ENCODE data around the gene CRYBA4. TPM values are rescaled to one million over a fixed set of nuclear protein-coding genes. Genes with fewer than 3 reads are reported as not detected.

CRYBA4 gene
- total RNA-seq, 2 experiments from 2014 or later = 0.48 TPM; not detected in 1

DNA sequence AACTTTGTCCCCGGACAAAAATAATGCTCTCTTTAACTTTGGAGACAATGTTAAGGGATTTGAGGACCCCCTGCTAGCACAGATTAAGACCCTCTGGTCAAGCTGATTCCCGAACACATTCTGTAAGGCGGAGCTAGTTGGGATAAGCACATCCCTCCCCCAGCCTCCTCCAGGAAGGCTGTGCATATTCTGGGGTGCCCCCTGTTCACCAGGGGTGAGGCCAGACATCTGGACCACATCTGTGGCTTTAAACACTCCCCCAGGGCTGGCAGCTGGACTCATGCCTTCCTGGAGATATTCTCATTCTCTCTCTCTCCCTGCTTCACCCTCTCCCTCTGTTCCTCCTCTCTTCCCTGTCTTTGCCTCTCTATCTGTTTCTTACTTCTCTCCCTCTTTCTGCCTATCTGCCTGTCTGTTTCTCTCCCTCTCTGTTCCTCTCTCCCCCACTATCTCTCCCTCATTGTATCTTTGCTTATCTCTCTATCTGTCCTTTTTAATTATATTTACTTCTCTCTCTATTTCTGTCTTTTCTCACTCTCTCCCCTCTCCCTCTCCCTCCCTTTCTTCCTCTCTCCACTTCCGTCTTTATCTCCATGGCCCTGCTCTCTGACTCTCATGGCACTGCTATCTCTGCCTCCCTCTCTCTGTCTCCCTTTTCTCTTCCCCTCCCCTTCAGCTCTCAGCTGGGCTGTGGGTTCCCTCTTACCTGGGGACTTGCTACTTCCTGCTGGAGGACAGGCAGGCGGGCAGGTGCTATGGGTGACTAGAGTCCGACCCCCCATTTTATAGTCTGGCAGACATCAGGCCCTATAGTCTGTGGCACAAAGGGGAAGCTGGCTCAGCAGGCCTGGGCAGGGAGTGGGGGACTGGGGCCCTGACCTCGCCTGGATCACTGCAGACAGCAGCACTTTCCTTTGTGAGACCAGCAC lies 4.2 kb upstream of the CRYBA4 start, which contains the start of gene CRYBB1:
Gene CRYBB1, minus strand, starts transcription at position 757 of the 929 bp plus-strand sequence. CDS start 1,708 bp downstream, outside the sequence.
- Mint-ChIP-seq H3K27ac (no peak within 1 kb of the TSS), H3K4me1 (peaks cover 27% of the 10 kb centered on the region), H3K36me3 (ENCODE audit: low read depth) (no peaks in the 10 kb centered on the region), H3K9me3 (no peaks in the 10 kb centered on the region), H3K4me3 (no peak within 1 kb of the TSS), H3K27me3 (peaks cover 20% of the 10 kb centered on the region)
- ChIA-PET CTCF (interaction anchor here (1.8 kb wide), 1 partner anchor 26 kb away, joined by 6 read pairs; no protein-coding TSS in a partner anchor), POLR2A (no interaction called here)
- DNase-seq = no peak

DNA sequence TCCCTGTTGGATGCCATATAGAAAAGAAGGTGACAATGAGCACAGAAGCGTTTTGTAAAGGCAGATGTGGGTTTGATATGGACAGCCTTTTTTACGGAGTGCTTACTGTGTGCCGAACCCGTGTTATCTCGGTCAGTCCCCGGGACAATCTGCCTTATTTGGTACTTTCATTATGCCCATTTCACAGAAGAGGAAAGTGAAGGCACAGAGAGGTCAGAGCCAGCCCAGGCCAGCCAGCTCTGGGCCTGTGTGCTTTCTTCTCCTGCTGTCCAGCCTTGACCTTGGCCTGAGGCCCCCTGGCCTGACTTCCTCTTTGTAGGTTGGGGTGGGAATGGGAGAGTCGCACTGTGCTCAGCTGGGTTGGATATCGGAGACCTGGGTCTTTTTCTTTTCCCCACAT lies 3.3 kb upstream of the CRYBA4 start:
- CTCF ChIA-PET = no interaction called here

GRCh38 chr22:26619510-26619909 lies 2.3 kb upstream of the CRYBA4 start:
- H3K9me3 Mint-ChIP-seq = no peaks in the 10 kb centered on the region
- H3K4me1 Mint-ChIP-seq = peaks cover 20% of the 10 kb centered on the region
- ChIA-PET POLR2A (no interaction called here), CTCF (no interaction called here)
- no peak overlapping the region for H3K4me3 Mint-ChIP-seq
- H3K27ac Mint-ChIP-seq = no peak overlapping the region
- peaks cover 5% of the 10 kb centered on the region for H3K27me3 Mint-ChIP-seq
- H3K36me3 Mint-ChIP-seq (ENCODE audit: low read depth) = no peaks in the 10 kb centered on the region
- DNase-seq = no peak

More for the DNA sequence above, 3.3 kb upstream of the CRYBA4 start:
- no peaks in the 10 kb centered on the region for H3K36me3 Mint-ChIP-seq (ENCODE audit: low read depth)
- DNase-seq = no peak
- no peak overlapping the region for H3K4me3 Mint-ChIP-seq
- POLR2A ChIA-PET = no interaction called here
- H3K27me3 Mint-ChIP-seq = peaks cover 10% of the 10 kb centered on the region
- H3K9me3 Mint-ChIP-seq = no peaks in the 10 kb centered on the region
- no peak overlapping the region for H3K27ac Mint-ChIP-seq
- H3K4me1 Mint-ChIP-seq = peaks cover 20% of the 10 kb centered on the region

- Mint-ChIP-seq H3K9me3 (no peaks in the 10 kb centered on the region), H3K36me3 (ENCODE audit: low read depth) (no peaks in the 10 kb centered on the region), H3K27me3 (peaks cover 5% of the 10 kb centered on the region), H3K27ac (no peak overlapping the region), H3K4me3 (no peak overlapping the region), H3K4me1 (peaks cover 20% of the 10 kb centered on the region)
- DNase-seq = no peak
- CTCF ChIA-PET = no interaction called here
- POLR2A ChIA-PET = no interaction called here
These were observed 1.6 kb upstream of the CRYBA4 start for GRCh38 chr22:26620197-26620596.

DNA sequence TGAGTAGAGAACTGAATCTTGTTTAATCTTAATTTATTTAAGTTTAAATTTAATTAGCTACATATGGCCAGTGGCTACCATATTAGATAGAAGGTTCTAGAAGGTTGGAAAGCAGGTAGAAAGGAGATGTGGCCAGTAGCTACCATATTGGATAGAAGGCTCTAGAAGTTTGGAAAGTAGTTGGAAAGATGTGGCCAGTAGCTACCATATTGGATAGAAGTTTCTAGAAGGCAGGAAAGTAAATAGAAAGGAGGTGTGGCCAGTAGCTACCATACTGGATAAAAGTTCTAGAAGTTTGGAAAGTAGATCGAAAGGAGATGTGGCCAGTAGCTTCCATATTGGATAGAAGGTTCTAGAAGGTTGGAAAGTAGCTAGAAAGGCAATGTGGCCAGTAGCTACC lies 2.2 kb downstream of the CRYBA4 start:
- Mint-ChIP-seq H3K27me3 (peaks cover 5% of the 10 kb centered on the region), H3K27ac (no peak overlapping the region), H3K4me3 (no peak overlapping the region), H3K9me3 (peaks cover 3% of the 10 kb centered on the region), H3K4me1 (peaks cover 24% of the 10 kb centered on the region), H3K36me3 (ENCODE audit: low read depth) (peaks cover 2% of the 10 kb centered on the region)
- POLR2A ChIA-PET = interaction anchor here (1.1 kb wide), 1 partner anchor 18 kb away, joined by 3 read pairs; no protein-coding TSS in a partner anchor
- DNase-seq = no peak
- CTCF ChIA-PET = interaction anchor here (0.9 to 2.3 kb wide), 4 partner anchors 17 to 121 kb away, joined by 4 to 10 read pairs (median 4); no protein-coding TSS in a partner anchor

- no peak overlapping the region for H3K4me3 Mint-ChIP-seq
- H3K36me3 Mint-ChIP-seq (ENCODE audit: low read depth) = peaks cover 4% of the 10 kb centered on the region
- H3K9me3 Mint-ChIP-seq = peaks cover 3% of the 10 kb centered on the region
- no peak overlapping the region for H3K27ac Mint-ChIP-seq
- POLR2A ChIA-PET = interaction anchor here (1.1 kb wide), 1 partner anchor 18 kb away, joined by 3 read pairs; no protein-coding TSS in a partner anchor
- CTCF ChIA-PET = interaction anchor here (1.4 to 2.3 kb wide), 3 partner anchors 18 to 122 kb away, joined by 4 to 10 read pairs (median 4); no protein-coding TSS in a partner anchor
- H3K27me3 Mint-ChIP-seq = peaks cover 5% of the 10 kb centered on the region
- H3K4me1 Mint-ChIP-seq = peaks cover 22% of the 10 kb centered on the region
- DNase-seq = no peak
These were observed 3.0 kb downstream of the CRYBA4 start for GRCh38 chr22:26624803-26625202.

DNA sequence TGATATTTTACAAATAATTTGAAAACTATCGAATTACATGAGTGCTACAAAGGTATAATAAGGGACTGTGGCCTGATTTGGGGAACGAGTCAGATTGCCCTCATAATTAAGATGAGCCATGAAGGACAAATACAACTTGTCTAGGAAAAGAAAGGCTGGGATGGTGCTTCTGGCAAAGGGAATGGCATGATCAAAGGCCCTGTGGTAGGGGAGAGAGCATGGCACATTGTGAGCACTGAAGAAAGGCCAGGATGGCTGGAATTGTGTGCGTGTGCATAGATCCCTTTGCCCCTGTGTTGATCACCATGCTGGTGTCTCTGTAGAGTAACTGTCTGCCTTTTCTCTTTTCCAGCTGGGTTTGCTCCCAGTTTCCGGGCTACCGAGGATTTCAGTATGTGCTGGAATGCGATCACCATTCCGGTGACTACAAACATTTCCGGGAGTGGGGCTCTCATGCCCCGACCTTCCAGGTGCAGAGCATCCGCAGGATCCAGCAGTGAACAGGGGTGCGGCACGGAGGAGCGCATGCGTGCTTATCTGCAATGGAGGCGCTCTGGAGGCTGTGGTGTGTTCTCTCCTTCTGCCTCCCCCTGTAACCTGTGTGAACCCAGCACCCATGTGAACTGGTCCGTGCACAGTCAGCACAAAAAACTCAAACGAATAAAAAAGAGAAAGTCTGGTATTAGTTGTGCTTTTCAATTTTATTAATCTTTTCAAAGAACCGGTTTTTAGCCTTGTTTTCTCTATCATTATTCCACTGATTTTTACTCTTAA lies 8.4 kb downstream of the CRYBA4 start:
- peaks cover 15% of the 10 kb centered on the region for H3K36me3 Mint-ChIP-seq (ENCODE audit: low read depth)
- H3K27me3 Mint-ChIP-seq = peaks cover 13% of the 10 kb centered on the region
- H3K27ac Mint-ChIP-seq = no peak overlapping the region
- peaks cover 9% of the 10 kb centered on the region for H3K9me3 Mint-ChIP-seq
- DNase-seq = no peak
- CTCF ChIA-PET = interaction anchor here (0.6 kb wide), 1 partner anchor 67 kb away, joined by 4 read pairs; no protein-coding TSS in a partner anchor
- POLR2A ChIA-PET = interaction anchor here (0.8 kb wide), 1 partner anchor 27 kb away, joined by 3 read pairs; the partner anchor contains the start of gene MIAT
- H3K4me3 Mint-ChIP-seq = no peak overlapping the region
- peaks cover 32% of the 10 kb centered on the region for H3K4me1 Mint-ChIP-seq

GRCh38 chr22:26631282-26631681 lies 9.5 kb downstream of the CRYBA4 start:
- peaks cover 15% of the 10 kb centered on the region for H3K36me3 Mint-ChIP-seq (ENCODE audit: low read depth)
- ChIA-PET POLR2A (no interaction called here), CTCF (no interaction called here)
- H3K27me3 Mint-ChIP-seq = peaks cover 13% of the 10 kb centered on the region
- H3K9me3 Mint-ChIP-seq = peaks cover 9% of the 10 kb centered on the region
- DNase-seq = no peak
- no peak overlapping the region for H3K4me3 Mint-ChIP-seq
- peaks cover 33% of the 10 kb centered on the region for H3K4me1 Mint-ChIP-seq
- no peak overlapping the region for H3K27ac Mint-ChIP-seq

- Mint-ChIP-seq H3K27ac (no peak overlapping the region), H3K27me3 (peaks cover 11% of the 10 kb centered on the region), H3K4me3 (no peak overlapping the region), H3K36me3 (ENCODE audit: low read depth) (peaks cover 15% of the 10 kb centered on the region), H3K9me3 (peaks cover 9% of the 10 kb centered on the region), H3K4me1 (peaks cover 32% of the 10 kb centered on the region)
- no peak for DNase-seq
- POLR2A ChIA-PET = no interaction called here
- CTCF ChIA-PET = no interaction called here
These were observed 10.8 kb downstream of the CRYBA4 start for GRCh38 chr22:26632422-26633155.

- Mint-ChIP-seq H3K27ac (no peak overlapping the region), H3K9me3 (peaks cover 6% of the 10 kb centered on the region), H3K4me1 (peaks cover 28% of the 10 kb centered on the region), H3K4me3 (no peak overlapping the region), H3K27me3 (peaks cover 8% of the 10 kb centered on the region), H3K36me3 (ENCODE audit: low read depth) (peaks cover 13% of the 10 kb centered on the region)
- ChIA-PET POLR2A (no interaction called here), CTCF (interaction anchor here (0.7 kb wide), 1 partner anchor 1425 kb away, joined by 4 read pairs; no protein-coding TSS in a partner anchor)
- no peak for DNase-seq
These were observed 12.4 kb downstream of the CRYBA4 start for GRCh38 chr22:26634189-26634588.

GRCh38 chr22:26635117-26635516 lies 13.4 kb downstream of the CRYBA4 start:
- peaks cover 33% of the 10 kb centered on the region for H3K4me1 Mint-ChIP-seq
- H3K36me3 Mint-ChIP-seq (ENCODE audit: low read depth) = peaks cover 9% of the 10 kb centered on the region
- ChIA-PET POLR2A (no interaction called here), CTCF (no interaction called here)
- peaks cover 8% of the 10 kb centered on the region for H3K27me3 Mint-ChIP-seq
- peaks cover 5% of the 10 kb centered on the region for H3K9me3 Mint-ChIP-seq
- no peak for DNase-seq
- H3K27ac Mint-ChIP-seq = no peak overlapping the region
- no peak overlapping the region for H3K4me3 Mint-ChIP-seq

- no peaks in the 10 kb centered on the region for H3K9me3 Mint-ChIP-seq
- H3K4me1 Mint-ChIP-seq = peaks cover 44% of the 10 kb centered on the region
- CTCF ChIA-PET = no interaction called here
- peaks cover 8% of the 10 kb centered on the region for H3K36me3 Mint-ChIP-seq (ENCODE audit: low read depth)
- H3K27me3 Mint-ChIP-seq = peaks cover 8% of the 10 kb centered on the region
- POLR2A ChIA-PET = no interaction called here
- no peak overlapping the region for H3K4me3 Mint-ChIP-seq
- no peak overlapping the region for H3K27ac Mint-ChIP-seq
- DNase-seq = no peak
These were observed 14.5 kb downstream of the CRYBA4 start for GRCh38 chr22:26636296-26636695.

Data from activated CD4-positive, alpha-beta memory T cell treated with anti-CD3 and anti-CD28 coated beads, Interleukin-2, amount 10 ng/mL, durations not matched to agents 7 days and 5 days (primary cell).